ENCODE measurements around the gene UBE2L5.

UBE2L5 gene

DNA sequence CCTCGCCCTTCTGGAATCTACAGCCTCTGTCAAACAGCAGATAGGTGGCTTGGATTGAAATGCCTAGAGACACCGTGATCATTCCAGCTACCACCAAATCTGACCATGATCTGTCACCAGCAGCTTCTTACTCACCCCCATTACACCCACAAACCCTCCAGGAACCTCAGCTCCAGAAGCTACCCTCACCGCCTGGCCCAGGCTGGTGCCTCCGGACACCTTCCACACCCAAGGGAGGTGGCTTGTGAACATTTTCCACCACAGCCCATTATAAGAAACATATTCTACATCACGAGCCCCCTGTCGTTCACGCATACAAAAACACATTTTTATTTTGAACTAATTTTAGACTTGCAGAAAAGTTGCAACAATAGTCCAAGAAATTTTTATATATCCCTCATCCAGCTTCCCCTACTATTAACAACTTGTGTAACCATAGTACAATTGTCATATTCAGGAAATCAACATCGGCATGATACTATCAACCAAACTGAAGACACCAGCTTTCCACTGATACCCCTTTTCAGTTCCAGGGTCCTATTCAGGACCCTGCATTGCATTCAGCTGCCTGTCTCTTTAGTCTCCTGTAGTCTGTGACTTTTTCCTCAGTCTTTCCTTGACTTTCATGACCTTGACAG, 15.4 kb upstream of the UBE2L5 start:
- DNase-seq = no peak

DNA sequence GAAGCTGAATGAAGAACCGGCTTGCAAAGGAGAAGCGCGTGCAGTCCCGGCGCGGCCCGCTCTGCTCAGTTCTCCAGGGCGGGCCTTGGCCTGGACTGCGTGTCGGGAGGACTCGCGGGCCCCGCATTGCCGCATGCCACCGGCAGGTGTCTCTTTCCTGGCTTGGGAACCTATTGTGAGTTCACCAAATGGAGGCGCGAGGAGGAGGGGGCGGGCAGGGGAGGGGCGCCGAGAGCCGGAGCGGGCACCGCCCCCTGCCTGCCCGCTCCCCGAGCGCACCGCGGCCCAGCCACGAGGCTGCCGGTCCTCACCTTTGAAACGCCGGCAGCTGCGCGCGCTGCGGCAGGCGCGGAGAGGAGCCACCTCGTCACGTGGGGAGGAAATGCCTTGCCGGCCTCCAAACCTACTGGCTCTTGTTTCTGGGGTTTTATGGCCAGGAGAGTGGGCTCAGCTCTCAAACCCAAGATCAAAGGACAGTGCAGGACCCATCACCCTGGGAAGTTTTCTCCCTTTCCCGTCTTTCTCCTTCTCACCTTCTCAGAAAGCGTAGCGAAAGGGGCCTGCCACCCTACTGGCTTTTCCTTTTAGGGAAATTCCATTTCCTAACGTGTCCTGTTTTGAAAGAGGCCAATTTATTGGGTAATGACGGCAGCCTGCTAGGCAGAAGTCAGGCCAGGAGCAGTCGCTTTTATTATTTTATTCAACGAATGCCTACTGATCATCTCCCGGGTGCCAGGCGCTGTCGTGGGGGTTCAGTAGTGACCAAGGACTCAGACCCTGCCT, 13.8 kb upstream of the UBE2L5 start:
- peak; percentile 95 for DNase-seq

DNA sequence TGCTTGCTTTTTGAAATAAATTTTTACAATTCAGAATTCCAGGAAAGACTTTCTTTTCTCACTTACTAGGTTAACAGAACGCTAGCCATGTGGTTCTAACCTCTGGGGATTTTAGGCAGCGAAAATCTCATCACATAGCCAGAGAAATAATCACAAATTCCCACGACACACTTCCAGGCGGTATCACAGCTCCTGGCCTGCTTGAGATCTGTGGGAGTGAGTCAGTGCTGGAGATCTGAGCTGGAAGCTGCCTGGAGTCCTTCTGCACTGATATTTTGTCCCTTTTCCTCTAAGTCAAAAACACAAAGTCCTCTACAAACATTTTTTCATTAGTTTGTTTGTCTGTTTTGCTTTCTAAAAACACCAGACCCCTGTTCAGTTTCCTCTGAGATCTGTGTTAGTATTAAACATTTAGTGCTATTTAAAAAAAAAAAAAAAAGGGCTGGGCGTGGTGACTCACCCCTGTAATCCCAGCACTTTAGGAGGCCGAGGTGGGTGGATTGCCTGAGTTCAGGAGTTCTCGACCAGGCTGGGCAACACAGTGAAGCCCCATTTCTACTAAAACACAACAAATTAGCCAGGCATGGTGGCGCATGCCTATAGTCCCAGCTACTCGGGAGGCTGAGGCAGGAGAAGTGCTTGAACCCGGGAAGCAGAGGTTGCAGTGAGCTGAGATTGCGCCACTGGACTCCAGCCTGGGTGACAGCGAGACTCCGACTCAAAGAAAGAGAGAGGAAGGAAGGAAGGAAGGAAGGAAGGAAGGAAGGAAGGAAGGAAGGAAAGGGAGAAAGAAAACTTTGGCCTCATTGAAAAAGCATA, 12.2 kb upstream of the UBE2L5 start:
- DNase-seq = no peak

DNA sequence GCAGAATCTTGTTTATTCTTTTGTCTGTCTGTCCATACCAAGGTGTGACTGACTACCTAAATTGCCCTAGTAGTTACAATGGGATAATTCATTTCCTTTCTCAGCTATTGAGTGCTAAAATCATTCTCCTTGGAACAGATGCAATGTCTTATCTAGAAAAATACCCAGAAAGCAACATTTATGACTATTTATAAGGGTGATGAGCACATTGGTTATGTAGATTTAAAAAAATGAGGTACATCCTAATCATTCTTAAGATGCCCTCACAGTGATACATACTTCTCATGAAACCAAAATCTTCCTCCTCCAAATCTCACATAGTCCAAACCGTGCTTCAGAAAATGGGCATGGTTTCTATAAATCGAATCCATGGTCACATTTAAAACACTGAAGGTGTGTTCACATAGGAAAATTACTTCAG, 11.6 kb upstream of the UBE2L5 start:
- DNase-seq = no peak

DNA sequence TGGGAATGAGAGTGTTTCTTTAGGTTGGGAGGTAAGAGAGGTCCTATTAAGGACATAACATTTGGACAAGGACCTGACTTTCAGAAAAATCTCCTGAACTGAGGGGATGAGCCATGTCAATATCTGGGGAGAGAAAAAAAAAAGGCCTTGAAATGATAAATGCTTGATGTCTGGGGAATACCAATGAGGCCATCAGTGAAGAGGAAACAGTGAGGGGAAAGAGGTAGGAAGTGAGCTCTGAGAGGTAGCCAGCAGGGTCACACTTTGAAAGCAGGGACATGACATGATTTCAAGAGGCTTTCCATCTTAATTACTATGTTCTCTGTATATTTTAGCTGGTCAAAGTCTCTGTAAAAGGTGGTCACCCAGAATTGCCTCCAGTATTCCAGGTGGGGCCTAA, 9.9 kb upstream of the UBE2L5 start:
- no peak for DNase-seq

DNA sequence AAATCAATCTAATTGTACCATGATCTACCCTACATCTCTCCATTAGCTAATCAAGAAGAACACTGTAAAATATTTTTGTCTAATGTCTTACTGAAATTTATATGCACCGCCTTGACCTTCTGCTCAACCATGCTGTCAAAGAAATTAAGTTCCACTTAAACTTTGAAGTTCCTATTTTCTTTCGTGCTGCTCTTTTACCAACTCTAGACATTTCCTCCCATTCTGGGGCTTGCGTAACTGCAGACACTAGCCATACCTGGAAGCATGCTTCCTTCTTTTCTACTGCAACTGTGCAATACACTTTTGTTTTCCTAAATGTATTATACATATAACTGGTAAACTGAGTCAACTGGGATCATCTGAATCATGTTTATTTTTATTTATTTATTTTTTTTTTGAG, 8.5 kb upstream of the UBE2L5 start:
- DNase-seq = no peak

DNA sequence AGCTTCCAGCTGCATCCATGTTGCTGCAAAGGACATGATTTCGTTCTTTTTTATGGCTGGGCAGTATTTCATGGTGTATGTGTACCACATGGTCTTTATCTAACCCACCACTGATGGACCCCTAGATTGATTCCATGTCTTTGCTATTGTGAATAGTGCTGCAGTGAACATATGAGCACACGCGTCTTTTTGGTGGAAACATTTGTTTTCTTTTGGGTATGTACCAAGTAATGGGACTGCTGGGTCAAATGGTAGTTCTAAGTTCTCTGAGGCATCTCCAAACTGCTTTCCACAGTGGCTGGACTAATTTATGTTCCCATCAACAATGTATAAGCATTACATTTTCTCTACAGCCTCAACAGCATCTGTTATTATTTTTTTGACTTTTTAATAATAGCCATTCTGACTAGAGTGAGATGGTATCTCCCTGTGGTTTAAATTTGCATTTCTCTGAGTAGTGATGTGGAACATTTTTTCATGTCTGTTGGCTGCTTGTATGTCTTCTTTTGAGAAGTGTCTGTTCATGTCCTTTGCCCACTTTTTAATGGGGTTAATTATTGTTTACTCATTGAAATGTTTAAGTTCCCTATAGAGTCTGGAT, 6.8 kb upstream of the UBE2L5 start:
- no peak for DNase-seq

DNA sequence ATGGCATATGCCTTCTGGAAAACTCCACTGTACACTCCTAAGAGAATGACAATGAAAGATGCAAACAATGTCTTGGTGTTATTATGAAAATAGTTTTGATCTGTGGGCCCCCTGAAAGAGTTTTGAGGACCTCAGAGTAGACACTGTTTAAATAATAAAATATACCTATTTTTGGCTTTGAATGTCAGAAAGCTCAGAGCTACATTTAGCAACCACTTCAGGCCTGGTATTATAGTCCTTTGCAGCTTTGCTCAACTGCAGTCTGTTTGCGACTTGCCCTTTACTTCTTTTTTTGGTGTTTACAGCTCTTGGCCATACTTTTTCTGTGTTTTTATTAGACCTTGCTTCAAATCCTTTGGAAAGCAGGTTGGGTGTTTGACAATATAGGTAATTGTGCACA, 5.8 kb upstream of the UBE2L5 start:
- DNase-seq = no peak

DNA sequence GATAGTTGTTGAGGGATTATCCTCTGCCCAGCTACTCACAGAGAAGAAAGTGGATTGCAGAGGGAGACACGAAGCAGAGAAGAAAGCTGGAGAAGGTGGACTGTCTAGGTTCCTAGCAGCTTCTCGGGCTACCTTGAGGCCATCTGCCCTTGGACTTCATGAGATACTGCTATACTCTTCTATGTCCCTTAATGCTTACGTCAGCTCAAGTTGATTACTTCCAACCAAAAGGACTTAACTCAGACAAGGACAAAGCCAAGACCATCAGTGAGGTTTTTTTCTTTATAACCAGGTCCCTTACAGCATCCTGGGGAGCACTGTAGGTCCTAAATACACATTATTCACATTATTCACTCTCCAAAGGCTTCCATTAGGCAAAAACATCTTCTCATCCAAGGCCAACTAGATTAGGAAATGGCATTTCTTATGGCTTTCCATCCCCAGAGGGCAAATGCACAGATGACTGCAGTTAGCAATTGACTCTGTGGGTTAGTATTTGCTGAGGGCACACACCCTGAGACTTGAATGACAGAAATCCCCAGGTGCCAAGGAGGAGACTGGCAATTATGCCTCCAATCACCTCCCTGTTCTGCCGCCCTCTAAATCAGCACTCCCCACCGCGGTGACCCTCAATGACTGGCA, 4.1 kb upstream of the UBE2L5 start:
- DNase-seq = no peak

DNA sequence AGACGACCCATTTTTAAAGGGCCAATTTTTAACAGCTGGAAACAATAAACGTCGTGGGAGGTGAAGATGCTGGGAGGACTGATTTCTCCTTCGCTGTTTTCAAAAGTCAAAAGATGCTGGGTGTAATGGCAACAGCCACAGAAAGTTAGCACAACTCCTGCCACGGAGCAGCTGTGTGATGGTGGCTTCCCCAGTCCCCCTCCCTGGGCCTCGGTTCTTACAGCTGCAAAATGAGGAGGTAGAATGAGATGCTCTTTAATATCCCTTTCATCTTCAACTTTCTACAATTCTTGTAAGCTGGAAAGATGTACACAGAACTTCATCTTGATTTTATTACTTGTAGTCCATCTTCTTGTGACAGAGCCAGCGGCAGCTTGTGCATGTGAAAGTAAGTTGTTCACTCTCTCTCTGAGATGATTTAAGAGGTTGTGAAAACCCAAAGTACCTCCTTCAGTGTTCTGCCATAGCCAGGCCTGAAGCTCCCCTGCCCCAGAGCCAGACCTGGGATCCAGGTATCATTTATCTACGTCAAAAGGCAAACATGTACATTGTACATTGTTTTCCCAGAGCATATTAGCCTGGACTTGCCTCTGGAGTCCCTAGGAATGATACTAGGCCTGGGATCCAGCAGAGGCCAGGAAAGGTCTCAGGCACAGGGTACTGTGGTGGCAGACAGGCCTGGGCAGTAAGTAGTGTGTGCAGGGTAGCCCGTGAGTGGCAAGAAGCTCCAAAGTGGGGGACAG, 3.4 kb upstream of the UBE2L5 start:
- no peak for DNase-seq

DNA sequence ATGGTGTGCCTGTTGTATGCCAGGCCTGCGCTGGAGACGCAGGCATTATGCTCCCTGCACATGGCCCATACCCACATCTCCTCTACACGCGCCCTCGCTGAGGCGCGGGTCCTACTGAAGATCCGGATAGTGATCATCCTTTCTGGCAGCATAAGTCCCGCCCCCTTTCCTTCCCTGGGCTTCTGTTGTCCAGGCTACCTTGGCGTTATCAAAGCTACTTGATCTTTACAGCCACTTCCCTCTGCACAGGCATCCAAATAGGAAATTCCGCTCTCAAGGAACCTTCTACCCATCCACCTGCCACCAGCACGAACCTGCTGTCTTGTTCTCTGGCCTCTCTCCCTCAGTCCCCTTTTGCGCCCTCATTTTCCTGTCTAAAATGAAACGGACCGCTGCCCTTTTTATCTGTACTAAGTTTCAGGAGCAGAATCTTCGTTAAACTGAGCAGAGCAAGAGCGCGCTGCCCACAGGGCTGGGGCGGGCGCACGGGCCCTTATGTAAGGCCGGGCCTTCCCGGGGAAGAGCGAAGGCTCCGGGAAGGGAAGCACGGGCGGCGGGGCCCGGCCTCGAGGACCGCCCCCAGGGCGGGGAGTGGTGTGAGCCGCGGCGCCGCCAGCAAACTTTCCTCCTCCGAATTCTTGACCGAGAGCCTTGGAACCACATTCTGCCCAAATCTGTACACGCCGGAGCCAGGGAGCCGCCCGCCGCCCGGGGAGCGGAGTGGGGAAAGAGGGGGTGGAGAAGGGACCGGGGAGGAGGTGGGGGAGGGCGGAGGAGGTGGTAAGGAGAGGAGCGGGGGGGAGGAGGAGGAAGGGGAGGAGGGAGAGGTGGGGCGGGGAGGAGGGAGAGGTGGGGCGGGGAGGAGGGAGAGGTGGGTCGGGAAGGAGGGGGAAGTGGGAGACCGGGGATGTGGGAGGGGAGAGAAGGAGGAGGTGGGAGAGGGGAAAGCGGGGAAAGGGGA, 920 bp upstream of the UBE2L5 start:
- DNase-seq = peak; percentile 68

DNA sequence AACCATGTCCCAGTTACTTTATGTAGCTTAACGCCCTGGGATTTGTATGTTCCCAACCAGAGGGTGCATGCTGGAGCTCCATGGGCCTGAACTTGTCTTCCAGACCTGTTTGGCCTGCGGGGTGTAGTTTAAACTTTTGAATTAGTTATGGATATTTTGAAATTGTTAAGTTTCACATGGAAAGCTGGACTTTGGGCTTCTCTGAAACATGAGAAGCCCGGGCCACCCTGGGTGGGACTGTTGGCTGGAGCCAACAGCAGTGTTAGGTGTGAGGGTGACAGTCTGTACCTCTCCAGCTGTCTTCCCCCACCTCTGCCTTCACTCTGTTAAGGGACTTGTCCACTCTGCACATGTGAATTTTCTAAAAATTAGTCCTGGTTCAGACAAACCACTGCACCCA, 1.6 kb downstream of the UBE2L5 start:
- DNase-seq = no peak

DNA sequence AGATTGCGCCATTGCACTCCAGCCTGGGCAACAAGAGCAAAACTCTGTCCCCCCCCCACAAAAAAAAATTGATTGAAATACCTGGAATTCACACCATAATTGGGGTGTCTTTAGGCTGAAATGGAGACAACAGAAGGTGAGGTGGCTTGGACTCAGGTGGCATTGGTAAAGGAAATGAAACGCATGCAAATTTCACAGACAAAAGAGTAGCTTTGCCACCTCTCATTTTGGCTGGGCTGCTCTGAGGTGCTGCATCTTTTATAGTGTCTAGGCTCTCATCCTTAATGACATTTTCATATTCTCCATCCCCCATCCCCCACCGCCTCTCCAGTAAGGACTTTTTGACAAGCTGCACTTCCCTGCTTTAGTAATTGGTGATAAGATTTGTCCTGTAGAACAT, 6.9 kb downstream of the UBE2L5 start:
- DNase-seq = no peak

DNA sequence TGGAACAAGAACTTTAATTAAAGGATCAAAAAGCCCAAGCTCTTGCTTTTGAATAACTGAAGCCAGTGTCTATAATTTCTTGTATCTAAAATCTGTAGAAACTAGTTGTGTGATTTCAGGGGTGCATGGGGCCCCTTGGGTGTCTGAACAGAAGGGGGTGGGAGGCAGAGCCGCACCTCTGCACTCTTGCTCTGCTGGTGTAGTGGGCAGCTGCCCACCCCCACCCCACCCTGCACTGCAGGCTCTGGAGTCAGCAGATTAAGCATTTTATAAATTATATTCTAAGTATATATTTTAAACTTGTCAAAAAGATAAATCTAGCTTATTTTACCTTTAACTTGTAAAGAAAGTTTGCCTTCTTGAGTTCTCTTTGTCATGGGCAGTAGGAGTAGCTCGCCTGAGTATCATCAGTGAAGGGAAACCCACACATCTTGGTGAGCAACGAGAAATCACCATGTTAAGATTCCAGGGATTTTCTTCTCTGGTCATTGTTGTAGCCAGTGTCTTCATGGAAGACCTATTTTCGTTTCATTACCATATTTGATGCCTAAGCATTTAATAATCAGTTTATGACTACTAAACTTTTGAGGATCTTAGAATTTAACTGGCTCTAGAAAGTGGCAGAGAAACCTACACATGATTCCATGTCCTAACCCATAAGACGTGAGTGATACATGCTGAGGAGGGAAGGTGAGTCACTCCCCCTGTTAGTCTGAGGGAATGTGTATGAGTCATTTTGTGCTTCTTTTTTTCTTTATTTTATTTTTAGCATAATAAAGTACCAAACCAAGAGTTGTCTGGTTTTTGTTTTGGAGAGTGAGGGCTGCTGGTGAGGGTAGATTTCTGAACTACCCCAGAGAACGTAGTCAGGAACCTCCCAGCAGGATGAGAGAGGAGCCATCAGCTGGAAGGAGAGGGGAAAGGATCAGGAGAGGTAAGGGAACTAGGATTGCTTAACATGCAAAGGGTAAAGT, 7.7 kb downstream of the UBE2L5 start:
- DNase-seq = peak; percentile 56

DNA sequence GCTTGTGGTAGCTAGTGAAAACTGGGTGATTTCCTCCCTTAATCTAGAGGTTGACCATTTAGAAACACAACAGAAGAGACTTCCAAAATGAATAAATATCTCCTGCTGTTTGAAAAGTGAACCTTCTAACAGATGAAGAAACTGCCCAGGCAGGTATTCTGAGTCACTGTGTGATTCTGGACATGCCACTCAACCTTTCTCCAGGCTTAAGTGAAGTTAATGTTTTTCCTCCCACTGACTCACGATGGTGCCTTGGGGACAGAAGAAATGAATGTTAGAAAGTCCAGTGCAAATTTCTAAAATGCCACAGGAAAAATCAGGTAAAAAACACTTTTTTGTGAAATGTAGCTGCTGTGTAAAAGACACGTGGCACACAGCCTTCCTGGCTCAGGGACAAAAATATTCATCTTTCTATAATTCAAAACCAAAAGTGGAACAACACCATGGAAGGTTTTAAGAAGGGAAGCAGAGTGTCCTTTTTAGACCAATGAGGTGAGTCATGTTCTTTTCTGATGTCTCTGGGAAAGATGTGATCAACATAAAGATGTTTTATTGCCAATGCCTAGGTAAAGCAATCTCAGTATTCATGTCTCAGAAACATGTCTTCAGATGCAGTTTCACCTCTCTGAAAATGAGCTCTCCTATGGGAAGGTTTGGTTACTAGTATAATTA, 9.1 kb downstream of the UBE2L5 start:
- no peak for DNase-seq

DNA sequence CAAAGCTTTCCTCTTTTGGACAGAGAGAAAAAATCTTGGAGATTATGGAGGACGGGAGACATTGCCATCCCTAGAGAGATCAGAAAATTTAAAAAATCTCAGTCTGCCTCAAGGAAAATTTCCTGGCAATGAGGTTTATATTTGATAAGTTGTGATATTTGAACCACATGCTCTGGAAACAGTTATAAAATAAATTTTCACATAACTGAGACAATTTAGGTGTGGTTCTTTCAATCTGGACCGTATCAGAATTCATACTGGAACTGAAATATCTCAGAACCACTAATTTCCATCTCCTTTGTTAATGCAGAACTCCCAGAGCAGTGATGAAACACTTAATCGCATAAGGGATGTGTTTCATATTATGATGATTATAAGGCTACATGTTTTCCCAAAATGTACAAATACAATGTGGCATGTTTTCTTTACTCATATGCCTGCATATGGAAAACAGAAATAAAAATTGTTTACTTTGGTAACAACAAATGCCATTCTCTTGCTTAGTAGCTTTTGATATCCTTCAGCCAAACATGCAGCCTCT, 13.7 kb downstream of the UBE2L5 start:
- DNase-seq = no peak

DNA sequence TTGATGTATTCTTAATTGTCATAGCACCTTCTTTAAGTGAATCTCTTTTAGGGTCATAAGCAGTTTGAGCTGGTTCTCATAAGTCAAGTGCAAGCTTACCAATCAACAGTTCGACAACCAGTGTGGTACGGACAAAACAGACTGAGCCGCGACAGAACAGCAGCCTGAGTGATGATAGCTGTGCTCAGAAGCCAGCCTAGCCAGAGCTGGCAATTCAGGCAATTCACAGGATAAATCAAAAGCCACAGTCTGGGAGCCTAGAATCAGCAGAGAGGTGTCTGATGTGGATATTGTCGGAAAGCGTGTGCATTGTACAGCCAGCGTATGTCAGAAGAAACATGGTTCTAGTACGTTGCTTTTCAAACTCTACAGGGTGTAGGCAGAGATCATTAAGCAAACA, 14.9 kb downstream of the UBE2L5 start:
- DNase-seq = no peak

DNA sequence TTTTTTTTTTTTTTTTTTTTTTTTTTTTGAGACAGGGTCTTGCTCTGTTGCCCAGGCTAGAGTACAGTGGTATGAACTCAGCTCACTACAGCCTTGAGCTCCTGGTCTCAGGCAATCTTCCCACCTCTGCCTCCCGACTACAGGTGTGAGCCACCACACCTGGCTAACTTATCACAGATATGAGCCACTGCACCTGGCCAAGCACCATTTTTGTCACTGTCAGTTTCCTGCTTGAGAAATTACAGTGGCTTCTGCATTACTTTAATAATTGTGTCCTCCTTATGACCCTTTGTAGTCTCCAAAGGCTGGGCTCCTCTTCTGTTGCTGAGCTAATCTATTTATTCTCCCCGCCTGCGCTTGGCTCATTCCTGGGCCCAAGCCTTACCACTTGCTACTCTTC, 16.0 kb downstream of the UBE2L5 start:
- DNase-seq = no peak
